Ovary (tissue), 3 donors: Measurements from ENCODE around the gene IMPA2.

ENCODE experiments used
- POLR2A ChIP-seq: fragments of 450-650 bp; IDR thresholded peaks from one replicate; pipeline ENCODE4 v1.6.1; 2017; ENCODE audit warnings: antibody characterized with exemption, mild to moderate bottlenecking, moderate library complexity
- TF ChIP-seq, protein P1 (sequence below), 3 donors: fragments of 450-650 bp in 2 of 3; fragments of 200-600 bp in 1 of 3; IDR thresholded peaks; one replicate each; pipeline versions ENCODE4 v1.5.1 to v1.8.0; 2016 to 2022; ENCODE audit warnings: antibody characterized with exemption in 3 of 3, mild to moderate bottlenecking in 1 of 3
- donor health status: DM: no; HTN: no; CAD: no.

DNA sequence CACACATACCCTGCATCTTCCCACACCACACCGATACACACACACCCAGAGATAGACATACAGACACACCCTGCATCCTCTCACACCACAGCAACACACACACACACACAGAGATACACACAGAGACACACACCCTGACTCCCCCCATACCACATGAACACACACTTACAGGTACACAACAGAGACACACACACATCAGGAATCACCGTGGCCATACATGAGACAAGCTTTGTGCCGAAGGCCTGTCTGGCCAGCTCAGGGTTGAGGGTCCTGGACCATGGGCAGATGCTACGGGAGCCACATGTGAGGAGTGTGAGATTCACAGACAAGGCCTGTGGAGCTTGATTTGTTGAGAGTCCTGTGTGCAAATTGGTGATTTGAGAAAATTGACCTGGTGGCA, 15.6 kb downstream of the IMPA2 start:
- TF ChIP-seq, protein P1, sequence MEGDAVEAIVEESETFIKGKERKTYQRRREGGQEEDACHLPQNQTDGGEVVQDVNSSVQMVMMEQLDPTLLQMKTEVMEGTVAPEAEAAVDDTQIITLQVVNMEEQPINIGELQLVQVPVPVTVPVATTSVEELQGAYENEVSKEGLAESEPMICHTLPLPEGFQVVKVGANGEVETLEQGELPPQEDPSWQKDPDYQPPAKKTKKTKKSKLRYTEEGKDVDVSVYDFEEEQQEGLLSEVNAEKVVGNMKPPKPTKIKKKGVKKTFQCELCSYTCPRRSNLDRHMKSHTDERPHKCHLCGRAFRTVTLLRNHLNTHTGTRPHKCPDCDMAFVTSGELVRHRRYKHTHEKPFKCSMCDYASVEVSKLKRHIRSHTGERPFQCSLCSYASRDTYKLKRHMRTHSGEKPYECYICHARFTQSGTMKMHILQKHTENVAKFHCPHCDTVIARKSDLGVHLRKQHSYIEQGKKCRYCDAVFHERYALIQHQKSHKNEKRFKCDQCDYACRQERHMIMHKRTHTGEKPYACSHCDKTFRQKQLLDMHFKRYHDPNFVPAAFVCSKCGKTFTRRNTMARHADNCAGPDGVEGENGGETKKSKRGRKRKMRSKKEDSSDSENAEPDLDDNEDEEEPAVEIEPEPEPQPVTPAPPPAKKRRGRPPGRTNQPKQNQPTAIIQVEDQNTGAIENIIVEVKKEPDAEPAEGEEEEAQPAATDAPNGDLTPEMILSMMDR (IDR thresholded peaks at IDR 0.05), result no peak
- TF ChIP-seq POLR2A, result no peak
